Forelimb muscle (tissue), 1 donor: ENCODE data around the gene WDR5B. TPM values are rescaled to one million over a fixed set of nuclear protein-coding genes. Genes with fewer than 3 reads are reported as not detected.

Experiments
- DNase-seq: peaks from one replicate; pipeline ENCODE4 v3.0.0-alpha.2; 2013; ENCODE audit warnings: low read depth
- polyA plus RNA-seq: library from polyadenylated mRNA; unstranded; fragments of 120-200 nt; gene quantifications from one replicate; pipeline ENCODE4 v1.2.1, GENCODE V29; 2013; ENCODE audit not compliant: insufficient read length

Gene WDR5B
- polyA plus RNA-seq, 1 donor: 3.9 TPM

DNA sequence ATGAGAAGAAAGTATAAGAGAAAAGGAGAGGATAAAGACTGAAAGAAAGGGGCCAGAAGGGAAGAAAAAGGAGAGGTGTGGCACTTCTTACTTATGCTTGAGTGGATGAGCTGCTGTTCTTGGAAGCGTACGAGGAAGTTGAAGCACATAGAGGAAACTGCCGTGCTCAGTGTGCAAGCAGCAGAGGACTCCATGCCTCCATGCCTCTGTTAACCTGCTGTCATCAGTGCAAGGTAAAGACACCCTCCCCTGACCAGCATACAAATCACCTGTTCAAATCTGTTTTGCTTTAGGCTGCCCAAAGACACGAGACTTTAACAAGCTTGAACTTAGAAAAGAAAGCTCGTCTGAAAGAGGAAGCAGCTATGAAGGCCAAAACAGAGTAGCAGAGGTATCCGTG is 6.4 kb downstream of the WDR5B start:
- DNase-seq: no peak

DNA sequence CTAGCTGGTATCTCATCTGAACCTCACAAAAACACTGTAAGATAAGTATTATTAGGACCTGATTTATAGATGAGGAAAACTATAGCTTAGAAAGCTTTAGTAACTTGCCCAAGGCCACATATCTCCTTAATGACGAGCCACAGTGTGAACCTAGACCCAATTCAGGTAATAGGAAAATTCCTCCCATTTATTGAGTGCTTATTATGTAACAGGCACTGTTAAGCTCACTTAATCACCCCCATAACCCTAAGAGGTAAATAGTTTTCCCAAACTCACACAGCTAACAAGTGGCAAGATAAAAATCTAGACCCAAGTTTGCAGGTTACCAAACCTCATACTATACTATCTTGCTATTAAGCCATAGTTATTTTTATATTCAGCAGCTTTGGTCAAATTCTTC is 7.9 kb downstream of the WDR5B start:
- DNase-seq: no peak

DNA sequence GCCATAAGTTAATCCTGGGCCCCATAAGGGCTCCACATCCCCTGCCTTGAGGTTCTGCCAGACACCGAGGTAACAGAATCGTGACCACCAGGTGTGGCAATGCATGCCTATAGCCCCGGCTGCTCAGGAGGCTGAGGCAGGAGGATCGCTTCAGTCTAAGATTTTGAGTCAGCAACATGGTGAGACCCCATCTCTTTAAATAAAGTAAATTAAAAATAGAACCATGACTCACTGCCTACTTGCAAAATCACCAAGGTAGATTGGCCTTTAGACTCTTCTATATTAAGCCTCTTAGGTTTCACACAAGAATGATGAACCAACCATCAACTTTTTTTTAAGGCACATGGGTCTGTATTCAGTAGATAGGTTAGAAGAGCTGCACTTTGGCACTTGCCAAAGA is 9.7 kb downstream of the WDR5B start:
- no peak for DNase-seq

DNA sequence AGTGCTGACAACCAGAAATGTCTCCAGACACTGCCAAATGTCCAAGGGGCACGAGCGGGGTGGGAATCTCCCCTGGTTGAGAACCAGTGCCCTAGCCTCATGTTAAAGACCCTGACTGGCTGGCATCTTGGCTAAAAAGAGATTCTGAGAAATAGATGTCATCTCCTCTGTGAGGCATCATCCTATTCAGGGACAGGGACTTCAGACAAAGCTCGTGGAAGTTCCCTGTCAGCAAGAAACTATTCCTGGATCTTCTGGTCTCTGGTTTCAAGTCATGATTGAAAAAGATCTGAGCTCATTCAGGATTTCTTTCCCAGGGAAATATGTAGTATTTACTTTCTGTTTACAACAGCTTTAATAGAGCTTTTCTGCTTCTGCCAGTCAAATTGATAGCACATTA is 10.8 kb downstream of the WDR5B start:
- DNase-seq: no peak

DNA sequence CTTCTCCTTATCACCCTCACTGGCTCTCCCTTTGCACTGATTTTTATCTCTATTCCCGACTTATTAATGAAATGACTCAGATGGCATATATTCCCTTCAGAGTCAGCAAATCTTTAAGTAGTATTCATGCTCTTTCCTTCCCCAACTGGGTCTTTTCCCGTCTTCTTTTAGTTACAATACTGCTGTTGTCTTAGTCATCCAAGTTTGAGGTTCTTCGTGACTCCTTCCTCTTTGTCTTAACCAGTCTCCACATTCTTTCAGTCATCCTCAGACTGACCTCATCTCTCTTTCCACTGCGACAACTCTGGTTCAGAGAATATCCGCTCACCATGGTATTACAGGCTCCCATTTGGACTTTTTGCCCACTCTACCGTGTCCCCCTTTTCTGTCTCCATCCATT is 12.4 kb downstream of the WDR5B start:
- DNase-seq: no peak

DNA sequence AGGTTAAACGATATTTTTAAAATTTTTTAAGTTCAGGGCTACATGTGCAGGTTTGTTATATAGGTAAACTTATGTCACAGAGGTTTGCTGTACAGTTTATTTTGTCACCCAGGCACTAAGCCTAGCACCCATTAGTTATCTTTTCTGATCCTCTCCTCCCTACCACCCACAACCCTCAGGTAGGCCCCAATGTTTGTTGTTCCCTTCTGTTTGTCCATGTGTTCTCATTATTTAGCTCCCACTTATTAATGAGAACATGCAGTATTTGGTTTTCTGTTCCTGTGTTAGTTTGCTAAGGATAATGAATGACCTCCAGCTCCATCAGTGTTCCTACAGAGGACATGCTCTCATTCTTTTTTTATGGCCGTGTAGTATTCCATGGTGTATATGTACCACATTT is 16.9 kb downstream of the WDR5B start:
- DNase-seq: no peak

DNA sequence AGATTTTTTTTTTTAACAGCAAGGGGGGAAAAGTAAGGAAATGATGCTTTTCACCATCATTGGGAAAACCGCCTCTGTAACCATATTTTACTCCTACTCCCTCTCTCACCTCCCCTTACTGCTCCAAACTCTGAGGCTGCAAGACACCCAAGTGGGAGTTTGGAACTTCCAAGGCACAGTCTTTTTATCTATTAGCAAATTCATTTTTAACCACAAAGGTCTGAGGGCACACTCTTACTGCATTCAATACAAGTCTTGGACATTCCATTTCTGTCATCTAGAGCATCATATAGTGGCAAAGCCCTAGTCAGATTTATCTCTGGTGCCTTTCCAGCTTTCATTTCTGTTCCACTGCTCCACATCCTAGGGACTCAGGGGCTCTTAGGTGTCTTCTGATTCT is 18.7 kb downstream of the WDR5B start:
- no peak for DNase-seq

DNA sequence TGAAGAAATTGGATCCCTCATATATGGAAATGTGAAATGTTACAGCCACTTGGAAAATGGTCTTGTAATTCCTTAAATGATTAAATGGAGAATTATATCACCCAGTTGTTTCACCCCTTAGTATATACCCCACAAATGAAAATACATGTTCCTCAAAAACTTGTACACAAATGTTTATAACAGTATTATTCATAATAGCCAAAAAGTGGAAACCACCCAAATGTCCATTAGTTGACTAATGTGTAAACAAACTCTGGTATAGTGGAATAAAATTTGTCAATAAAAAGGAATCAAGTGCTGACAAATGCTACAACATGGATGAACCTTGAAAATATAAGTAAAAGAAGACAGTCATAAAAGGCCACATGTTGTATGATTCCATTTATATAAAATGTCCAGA is 19.4 kb downstream of the WDR5B start:
- DNase-seq: no peak

DNA sequence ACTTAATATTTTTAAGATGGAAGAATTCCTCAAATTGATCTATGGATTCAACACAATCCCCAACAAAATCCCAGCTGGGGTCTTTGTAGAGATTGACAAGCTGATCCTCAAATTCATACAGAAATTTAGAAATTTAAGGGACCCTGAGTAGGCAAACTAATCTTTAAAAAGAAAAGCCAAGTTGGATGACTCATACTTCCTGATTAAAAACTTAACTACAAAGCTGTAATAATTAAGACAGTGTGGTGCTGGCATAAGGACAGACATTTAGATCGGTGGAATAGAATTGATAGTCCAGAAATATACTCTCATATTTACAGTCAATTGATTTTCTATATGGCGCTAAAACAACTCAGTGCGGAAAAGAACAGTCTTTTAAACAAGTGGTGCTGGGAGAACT is 20.3 kb downstream of the WDR5B start:
- DNase-seq: no peak

DNA sequence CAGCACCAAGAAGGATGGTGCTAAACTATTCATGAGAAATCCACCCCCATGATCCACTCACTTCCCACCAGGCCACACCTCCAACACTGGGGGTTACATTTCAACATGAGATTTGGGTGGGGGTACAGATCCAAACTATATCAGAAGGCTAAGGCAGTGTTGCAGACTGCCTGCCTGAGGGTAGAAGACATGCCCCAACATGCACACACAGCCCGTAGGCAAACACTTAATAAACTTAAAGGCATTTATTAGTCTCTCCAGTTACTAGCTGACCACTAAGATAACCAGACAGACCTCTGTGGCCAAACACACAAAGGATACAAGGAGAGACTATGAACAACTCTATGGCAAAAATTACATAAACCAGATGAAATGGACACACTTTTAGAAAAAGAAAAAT is 21.7 kb downstream of the WDR5B start:
- DNase-seq: no peak

DNA sequence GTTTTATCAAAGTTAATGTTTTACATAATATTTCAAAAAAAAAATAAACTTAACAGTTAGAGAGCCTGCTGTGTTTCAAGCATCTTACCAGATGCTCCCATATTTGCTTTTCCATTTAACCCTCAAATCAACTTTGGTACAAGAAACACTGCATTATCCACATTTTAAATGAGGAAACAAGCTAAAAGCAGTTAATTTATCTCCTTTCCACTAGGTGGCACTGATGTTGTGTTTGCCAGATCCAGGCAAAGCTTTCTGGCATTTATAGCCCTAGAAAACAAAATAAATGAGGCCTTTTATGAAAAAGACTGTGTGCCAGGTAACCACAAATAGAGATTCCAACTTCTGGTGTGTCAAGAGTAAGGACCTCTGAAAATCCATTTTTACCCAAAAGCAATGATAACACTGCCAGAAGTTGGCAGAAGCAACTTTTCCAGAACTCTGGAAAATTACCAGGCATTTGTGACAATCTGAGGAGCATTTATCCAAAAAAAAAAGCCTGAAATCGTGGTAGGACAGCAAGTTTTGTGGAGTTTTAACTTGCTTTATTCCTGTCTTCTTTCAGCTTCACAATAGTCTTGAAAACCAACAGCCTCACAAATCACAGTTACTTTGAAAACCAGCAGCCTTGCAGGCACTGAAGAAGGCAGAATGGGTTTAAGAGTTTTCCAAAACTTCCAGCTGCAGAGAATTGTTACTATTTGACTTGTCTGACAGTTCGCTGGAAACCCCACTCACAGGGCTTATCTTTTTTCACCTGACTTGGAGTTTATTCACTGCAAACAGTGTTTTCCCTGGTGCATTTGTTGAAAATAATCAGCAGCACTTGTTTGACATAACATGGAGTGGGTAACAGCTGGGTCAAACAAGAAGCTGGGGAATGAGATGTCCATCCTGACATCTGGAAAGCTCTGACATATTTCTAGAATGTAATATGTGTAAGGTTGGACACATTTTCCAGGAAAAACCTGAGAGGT is 22.7 kb downstream of the WDR5B start:
- DNase-seq: no peak

DNA sequence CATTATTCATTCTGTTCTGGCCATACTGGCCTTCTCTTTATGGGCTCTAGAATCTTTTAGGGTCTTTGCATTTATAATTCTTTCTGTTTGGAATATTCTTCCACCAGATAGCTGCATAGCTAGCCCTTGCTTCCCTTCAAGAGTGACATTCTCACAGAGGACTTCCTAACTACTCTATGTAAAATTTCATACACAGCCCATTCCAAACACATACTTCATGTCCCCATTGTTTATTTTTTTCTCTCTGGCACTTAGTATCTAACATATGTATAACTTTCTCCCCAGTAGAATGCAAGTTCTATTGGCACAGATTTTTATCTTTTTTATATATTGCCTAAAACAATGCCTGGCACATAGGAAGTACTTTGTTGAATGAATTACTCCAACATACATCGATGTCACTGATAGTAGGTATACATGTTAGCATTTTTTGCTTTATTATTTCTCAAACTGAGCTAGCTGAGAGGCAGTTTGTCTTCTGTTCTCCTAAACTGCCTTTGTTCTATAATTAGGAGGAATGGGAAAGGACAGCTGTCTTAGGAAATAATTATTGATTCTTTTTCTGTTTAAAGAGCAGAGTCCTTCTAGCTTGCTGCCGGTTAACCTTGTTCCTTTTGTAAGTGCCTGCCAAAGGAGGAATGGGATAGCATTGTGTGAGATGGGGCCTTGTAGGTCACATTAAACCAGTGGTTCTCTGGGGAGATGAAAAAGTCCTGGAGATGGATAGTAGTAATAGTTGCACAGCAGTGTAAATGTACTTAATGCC is 24.0 kb downstream of the WDR5B start:
- no peak for DNase-seq

DNA sequence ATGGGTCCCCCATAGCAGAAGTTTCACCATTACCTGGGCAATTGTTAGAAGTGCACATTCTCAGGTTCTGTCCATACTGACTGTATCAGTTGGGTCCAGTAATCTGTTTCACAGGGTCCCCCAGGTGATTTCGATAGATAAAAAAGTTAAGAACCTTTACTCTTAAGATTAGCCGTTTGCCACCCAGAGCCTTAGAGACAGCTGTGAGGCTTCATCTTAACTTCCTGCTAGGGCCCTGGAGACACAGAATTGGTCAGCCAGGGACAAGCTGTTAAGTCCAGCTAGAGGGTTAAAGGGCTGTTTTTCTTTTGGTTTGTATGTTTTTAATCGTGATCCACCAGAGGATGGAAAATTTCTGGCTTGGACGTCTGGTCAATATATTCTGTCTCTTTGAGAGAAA is 25.2 kb downstream of the WDR5B start:
- DNase-seq: no peak

DNA sequence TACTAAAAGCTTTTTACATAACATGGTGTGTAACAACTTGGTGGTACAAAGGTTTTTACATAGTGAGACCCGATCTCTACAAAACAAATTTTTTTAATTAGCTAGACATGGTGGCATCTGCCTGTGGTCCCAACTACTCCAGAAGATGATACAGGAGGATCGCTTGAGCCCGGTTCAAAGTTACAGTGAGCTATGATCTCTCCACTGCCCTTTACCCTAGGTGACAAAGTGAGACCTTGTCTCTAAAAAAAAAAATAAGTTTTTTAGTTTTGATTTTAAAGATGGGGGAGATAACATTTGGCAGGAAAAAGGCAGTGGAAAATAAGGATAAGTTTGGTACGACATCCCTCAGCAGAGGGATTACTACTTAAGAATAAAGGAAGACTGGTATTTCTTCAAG is 26.0 kb downstream of the WDR5B start:
- DNase-seq: no peak

DNA sequence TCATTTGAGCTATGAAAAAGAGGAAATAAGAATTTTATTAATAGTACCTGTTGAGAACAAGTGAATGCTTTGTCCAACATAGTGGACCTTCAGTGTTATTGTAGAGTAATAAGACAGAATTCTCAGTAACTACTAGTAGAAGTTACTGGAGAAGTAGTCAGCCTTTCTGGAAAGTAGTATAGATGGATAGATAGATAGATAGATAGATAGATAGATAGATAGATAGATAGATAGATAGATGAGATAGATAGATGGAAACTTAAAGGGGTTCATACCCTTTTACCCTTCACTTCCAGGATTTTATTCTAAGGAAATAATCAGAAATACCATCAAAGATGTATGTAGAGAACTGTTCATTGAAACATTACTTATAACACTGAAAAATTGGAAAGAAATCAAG is 26.7 kb downstream of the WDR5B start:
- DNase-seq: no peak

DNA sequence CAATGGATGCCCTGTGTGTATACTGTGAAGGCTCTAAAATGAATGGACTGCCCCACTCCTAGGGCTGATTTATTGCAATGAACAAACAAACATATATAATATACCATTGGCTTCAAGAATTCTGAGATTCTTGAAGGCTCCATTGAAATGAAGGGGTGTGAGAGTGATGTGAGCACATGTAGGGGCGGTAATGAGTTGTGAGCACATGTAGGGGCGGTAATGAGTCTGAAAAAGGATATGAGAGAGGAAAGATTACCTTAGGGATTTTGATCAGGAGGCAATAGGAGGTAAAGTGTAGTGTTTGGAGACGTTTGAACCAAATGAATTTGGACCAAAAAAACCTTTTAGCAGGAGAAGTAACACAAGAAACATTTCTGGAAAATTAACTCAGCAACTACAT is 28.2 kb downstream of the WDR5B start:
- DNase-seq: no peak

DNA sequence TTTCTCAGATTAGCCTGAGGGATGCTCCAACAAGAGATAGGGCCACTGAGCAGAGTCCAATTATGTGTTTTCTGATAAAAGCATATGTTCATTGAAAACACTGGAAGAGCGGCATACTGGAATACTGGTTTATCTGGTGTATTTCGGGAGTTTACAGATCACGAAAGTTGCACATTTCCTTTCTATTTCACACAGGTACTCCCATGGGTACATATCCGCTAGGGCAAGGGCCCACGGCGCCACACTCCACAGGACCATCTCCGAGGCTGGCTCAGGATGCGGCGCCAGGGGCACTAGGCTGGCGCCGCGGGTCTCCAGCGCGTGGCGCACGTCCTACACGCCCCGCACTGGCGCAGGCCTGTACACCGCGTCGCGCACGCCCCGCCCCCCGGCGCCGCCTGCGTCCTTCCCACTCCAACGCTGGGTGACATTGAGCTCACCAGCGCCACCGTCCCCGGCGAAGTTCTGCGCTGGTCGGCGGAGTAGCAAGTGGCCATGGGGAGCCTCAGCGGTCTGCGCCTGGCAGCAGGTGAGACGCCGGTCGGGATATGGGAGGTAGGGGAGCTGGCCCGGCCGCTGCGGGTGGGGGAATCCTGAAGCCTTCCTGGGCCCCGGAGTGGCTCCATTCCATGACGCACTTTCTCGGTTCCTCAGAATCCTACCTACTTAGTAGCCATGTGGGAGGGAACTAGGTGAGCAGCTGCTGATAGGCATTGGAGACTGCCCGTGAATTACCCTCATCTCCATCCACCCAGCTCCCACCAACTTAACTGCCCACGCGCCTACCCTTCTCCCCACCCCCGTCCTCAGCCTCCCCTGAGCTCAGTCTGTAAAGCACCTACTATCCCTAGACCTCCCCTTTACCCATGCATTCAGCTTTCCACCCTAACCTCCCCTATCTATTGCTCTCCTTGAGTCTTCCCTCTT is 31.8 kb downstream of the WDR5B start, which contains the start of gene FAM162A:
TSS of gene FAM162A (plus strand) at position 412 of the 927 bp plus-strand sequence. CDS start at position 496, 84 bp downstream.
- DNase-seq: peak; percentile 71

DNA sequence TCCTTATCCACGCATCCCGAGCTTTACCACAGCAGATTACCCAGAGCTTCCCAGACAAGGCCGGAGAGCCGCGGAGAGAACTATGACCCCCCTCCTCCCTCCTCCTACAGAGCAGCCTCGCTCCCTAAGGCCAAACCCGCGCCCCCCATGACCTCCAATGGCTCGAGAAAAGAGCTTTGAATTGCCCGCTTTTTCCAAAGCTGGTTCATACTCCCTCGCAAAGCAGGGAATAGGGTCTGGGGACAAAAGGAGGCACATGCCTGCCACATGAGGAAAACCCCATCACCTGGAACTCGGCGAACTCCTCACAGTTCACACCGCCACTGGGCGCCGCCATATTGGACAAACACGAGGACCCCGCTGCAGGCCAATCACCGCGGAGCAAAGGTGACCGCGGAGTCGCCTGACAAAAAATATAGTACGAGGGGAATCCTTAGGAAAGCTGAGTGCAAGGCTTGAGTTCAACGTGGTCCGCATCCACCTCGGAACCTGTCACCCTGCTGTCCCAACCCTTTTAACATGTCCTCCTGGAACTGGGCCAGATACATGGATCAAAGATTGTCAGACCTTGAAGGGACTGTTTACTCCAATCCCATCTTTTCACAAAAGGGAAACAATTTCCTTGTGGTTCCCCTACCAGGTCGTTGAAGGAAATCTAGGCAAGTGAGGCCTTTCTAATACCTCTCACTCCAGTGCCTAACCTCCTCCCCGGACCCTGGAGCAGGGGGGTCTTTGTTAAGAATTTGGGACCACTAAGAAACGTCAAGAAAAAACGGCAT is 32.8 kb downstream of the WDR5B start, which contains the start of gene MIX23:
TSS of gene MIX23 (minus strand) at position 344 of the 779 bp plus-strand sequence. CDS start at position 337, 7 bp downstream.
- peak; percentile 69 for DNase-seq

DNA sequence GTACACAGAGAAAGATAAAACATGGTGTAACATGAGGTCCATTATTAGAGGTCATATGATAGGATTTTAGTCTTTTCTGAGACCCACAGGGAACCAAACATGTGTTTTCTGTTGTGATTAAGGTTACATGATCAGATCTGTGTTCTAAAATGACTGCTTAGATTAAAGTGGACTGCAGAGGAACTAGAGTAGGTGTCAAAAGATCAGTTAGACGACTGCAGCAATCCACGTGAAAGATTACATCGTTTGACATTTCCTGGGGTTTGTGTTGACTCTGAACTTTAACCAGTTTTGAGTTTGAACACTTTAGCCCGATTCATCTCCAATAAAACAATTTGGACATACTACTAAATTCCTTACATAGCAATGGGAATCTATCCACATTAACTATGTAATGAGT is 37.9 kb downstream of the WDR5B start:
- no peak for DNase-seq

DNA sequence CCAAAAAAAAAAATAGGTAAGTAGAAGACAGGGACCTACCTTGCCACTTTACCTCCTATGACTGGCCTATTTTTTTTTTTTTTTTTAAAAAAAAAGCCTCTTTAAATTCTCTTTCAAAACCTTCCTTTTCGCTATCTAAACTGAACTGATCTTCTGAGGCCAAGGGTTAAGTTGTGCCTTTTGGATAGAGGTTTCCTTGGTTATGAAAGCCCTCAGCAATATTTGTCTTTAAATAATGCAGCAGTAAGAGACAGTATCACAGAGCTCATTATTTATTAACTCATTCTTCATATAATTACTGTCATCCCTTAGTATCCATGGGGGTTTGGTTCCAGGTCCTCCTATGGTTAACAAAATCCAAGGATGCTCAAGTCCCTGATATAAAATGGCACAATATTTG is 41.8 kb downstream of the WDR5B start:
- DNase-seq: no peak

DNA sequence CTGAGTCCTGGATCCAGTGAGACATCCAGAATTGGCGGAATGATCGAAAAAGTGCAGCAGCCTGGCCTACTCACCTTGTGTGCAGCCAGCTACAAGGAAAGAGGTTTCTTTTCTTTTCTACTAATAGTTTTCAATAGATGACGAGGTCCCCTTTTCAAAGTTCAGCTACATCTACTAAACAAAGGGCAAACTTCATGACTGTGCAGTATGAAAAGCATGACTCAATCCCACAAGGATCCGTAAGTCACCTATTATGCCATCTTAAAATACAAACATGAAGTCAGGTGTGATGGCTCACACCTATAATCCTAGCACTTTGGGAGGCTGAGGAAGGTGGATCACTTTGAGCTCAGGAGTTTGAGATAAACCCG is 49.5 kb downstream of the WDR5B start:
- no peak for DNase-seq
